Endometrial microvascular endothelial cells (primary cell): ENCODE data around the gene CHORDC1. TPM values are rescaled to one million over a fixed set of nuclear protein-coding genes. Genes with fewer than 3 reads are reported as not detected.
"Not testable (repeated sequence)": the region's sequence is repeated elsewhere in the genome, so short reads cannot be mapped to it uniquely, and the experiment has no call there.

ENCODE experiments used
- in situ Hi-C: cut with HindIII; loops from 2 replicates; pipeline ENCODE4 v1.10.0; 2017; ENCODE audit warnings: low sequenced_read_pairs, low pct_unique_long_range_greater_than_20kb; ENCODE audit errors: inconsistent ontology term
- total RNA-seq: library from RNA; depleted of rRNA; stranded (reverse); fragments of >200 nt; gene quantifications from one replicate; pipeline ENCODE4 v1.2.3, GENCODE V29; 2015; ENCODE audit errors: inconsistent ontology term

CHORDC1 gene
- total RNA-seq, result 86.0 TPM

- in situ Hi-C loops, result no loop called here
These were observed at the start of gene CHORDC1 for GRCh38 chr11:90222459-90223247. Gene CHORDC1, minus strand, starts transcription at chr11:90223049. Its CDS starts 95 bp downstream, at chr11:90222954.

GRCh38 chr11:90257158-90257525 lies 34.3 kb upstream of the CHORDC1 start:
- in situ Hi-C loops, result no loop called here

GRCh38 chr11:90256404-90257157 lies 33.7 kb upstream of the CHORDC1 start:
- in situ Hi-C loops, result no loop called here

GRCh38 chr11:90254065-90254464 lies 31.2 kb upstream of the CHORDC1 start:
- in situ Hi-C loops, result no loop called here

- in situ Hi-C loops, result no loop called here
These were observed 29.2 kb upstream of the CHORDC1 start for GRCh38 chr11:90252053-90252452.

GRCh38 chr11:90251599-90251998 lies 28.8 kb upstream of the CHORDC1 start:
- in situ Hi-C loops, result no loop called here

GRCh38 chr11:90250970-90251369 lies 28.1 kb upstream of the CHORDC1 start:
- in situ Hi-C loops, result no loop called here

GRCh38 chr11:90246468-90246867 lies 23.6 kb upstream of the CHORDC1 start:
- in situ Hi-C loops, result no loop called here

GRCh38 chr11:90243534-90243933 lies 20.7 kb upstream of the CHORDC1 start:
- in situ Hi-C loops, result no loop called here

GRCh38 chr11:90242894-90243416 lies 20.1 kb upstream of the CHORDC1 start:
- in situ Hi-C loops, result no loop called here

- in situ Hi-C loops, result no loop called here
These were observed 18.6 kb upstream of the CHORDC1 start for GRCh38 chr11:90241414-90241813.

GRCh38 chr11:90239967-90240636 lies 17.3 kb upstream of the CHORDC1 start:
- in situ Hi-C loops, result not testable (repeated sequence)

- in situ Hi-C loops, result no loop called here
These were observed 14.2 kb upstream of the CHORDC1 start for GRCh38 chr11:90237004-90237403.

- in situ Hi-C loops, result no loop called here
These were observed 12.7 kb upstream of the CHORDC1 start for GRCh38 chr11:90235526-90235925.

GRCh38 chr11:90234977-90235376 lies 12.1 kb upstream of the CHORDC1 start:
- in situ Hi-C loops, result no loop called here

GRCh38 chr11:90229791-90230190 lies 6.9 kb upstream of the CHORDC1 start:
- in situ Hi-C loops, result no loop called here

GRCh38 chr11:90228056-90228455 lies 5.2 kb upstream of the CHORDC1 start:
- in situ Hi-C loops, result no loop called here

- in situ Hi-C loops, result no loop called here
These were observed 368 bp upstream of the CHORDC1 start for GRCh38 chr11:90223248-90223585.

- in situ Hi-C loops, result no loop called here
These were observed 918 bp downstream of the CHORDC1 start for GRCh38 chr11:90221803-90222458.
